ENCODE data around the gene TES.

Gene TES

GRCh38 chr7:116169060-116169459 is 41.3 kb upstream of the TES start:
- peaks cover 30% of the 10 kb centered on the region for H3K79me2 ChIP-seq (ENCODE audit: low read length)
- no peaks in the 10 kb centered on the region for H3K9me3 ChIP-seq (ENCODE audit: insufficient read depth, low read length)
- no peaks in the 10 kb centered on the region for H3K27me3 ChIP-seq (ENCODE audit: low read depth, low read length)
- H4K20me1 ChIP-seq (ENCODE audit: insufficient read depth, low read length) = no peaks in the 10 kb centered on the region
- H3K4me1 ChIP-seq (ENCODE audit: low read length) = peaks cover 73% of the 10 kb centered on the region
- no peaks in the 10 kb centered on the region for H3K36me3 ChIP-seq (replicated peaks; ENCODE audit: low read depth, low read length)
- no peak overlapping the region for H3K9ac ChIP-seq (ENCODE audit: low read length)
- H3K27ac ChIP-seq (ENCODE audit: low read length) = peak overlapping the region; percentile 13; the same call in 1 of the 2 replicates
- no peak overlapping the region for H3K4me3 ChIP-seq (ENCODE audit: low read length)
- peak overlapping the region; percentile 62 for H3K4me2 ChIP-seq (ENCODE audit: low read length)
- H2AFZ ChIP-seq (ENCODE audit: low read depth, low read length) = peak overlapping the region; percentile 60
- TF ChIP-seq CTCF (IDR thresholded peaks at IDR 0.05; ENCODE audit: low read depth, low read length) (no peak), EZH2phosphoT487 (IDR thresholded peaks at IDR 0.05; ENCODE audit: low read depth) (no peak)

- Histone ChIP-seq H3K4me3 (ENCODE audit: low read length) (no peak overlapping the region), H4K20me1 (ENCODE audit: insufficient read depth, low read length) (no peaks in the 10 kb centered on the region), H3K9me3 (ENCODE audit: insufficient read depth, low read length) (0 out of 2 replicates have a peak, but pooled peaks cover 2% of the 10 kb centered on the region), H2AFZ (ENCODE audit: low read depth, low read length) (no peak overlapping the region), H3K4me1 (ENCODE audit: low read length) (peaks cover 63% of the 10 kb centered on the region), H3K9ac (ENCODE audit: low read length) (no peak overlapping the region), H3K79me2 (ENCODE audit: low read length) (peaks cover 21% of the 10 kb centered on the region), H3K36me3 (replicated peaks; ENCODE audit: low read depth, low read length) (no peaks in the 10 kb centered on the region), H3K4me2 (ENCODE audit: low read length) (no peak overlapping the region), H3K27ac (ENCODE audit: low read length) (no peak overlapping the region), H3K27me3 (ENCODE audit: low read depth, low read length) (no peaks in the 10 kb centered on the region)
- no peak for TF ChIP-seq EZH2phosphoT487 (IDR thresholded peaks at IDR 0.05; ENCODE audit: low read depth)
- TF ChIP-seq CTCF (IDR thresholded peaks at IDR 0.05; ENCODE audit: low read depth, low read length) = no peak
Observed at GRCh38 chr7:116170180-116170579, 40.2 kb upstream of the TES start.

- H3K36me3 ChIP-seq (replicated peaks; ENCODE audit: low read depth, low read length) = no peaks in the 10 kb centered on the region
- peaks cover 20% of the 10 kb centered on the region for H3K79me2 ChIP-seq (ENCODE audit: low read length)
- H3K27ac ChIP-seq (ENCODE audit: low read length) = no peak overlapping the region
- 0 out of 2 replicates have a peak, but pooled peaks cover 6% of the 10 kb centered on the region for H3K9me3 ChIP-seq (ENCODE audit: insufficient read depth, low read length)
- H3K4me2 ChIP-seq (ENCODE audit: low read length) = no peak overlapping the region
- H2AFZ ChIP-seq (ENCODE audit: low read depth, low read length) = no peak overlapping the region
- no peak overlapping the region for H3K4me3 ChIP-seq (ENCODE audit: low read length)
- TF ChIP-seq CTCF (IDR thresholded peaks at IDR 0.05; ENCODE audit: low read depth, low read length) = no peak
- TF ChIP-seq EZH2phosphoT487 (IDR thresholded peaks at IDR 0.05; ENCODE audit: low read depth) = no peak
- H3K4me1 ChIP-seq (ENCODE audit: low read length) = peaks cover 56% of the 10 kb centered on the region
- no peaks in the 10 kb centered on the region for H4K20me1 ChIP-seq (ENCODE audit: insufficient read depth, low read length)
- H3K9ac ChIP-seq (ENCODE audit: low read length) = no peak overlapping the region
- H3K27me3 ChIP-seq (ENCODE audit: low read depth, low read length) = no peaks in the 10 kb centered on the region
Observed at GRCh38 chr7:116171094-116171493, 39.2 kb upstream of the TES start.

GRCh38 chr7:116172353-116172752 is 38.0 kb upstream of the TES start:
- Histone ChIP-seq H3K36me3 (replicated peaks; ENCODE audit: low read depth, low read length) (no peaks in the 10 kb centered on the region), H3K79me2 (ENCODE audit: low read length) (peaks cover 8% of the 10 kb centered on the region), H4K20me1 (ENCODE audit: insufficient read depth, low read length) (no peaks in the 10 kb centered on the region), H2AFZ (ENCODE audit: low read depth, low read length) (no peak overlapping the region), H3K4me3 (ENCODE audit: low read length) (no peak overlapping the region), H3K27me3 (ENCODE audit: low read depth, low read length) (no peaks in the 10 kb centered on the region), H3K4me1 (ENCODE audit: low read length) (peaks cover 43% of the 10 kb centered on the region), H3K9ac (ENCODE audit: low read length) (no peak overlapping the region), H3K4me2 (ENCODE audit: low read length) (no peak overlapping the region), H3K9me3 (ENCODE audit: insufficient read depth, low read length) (0 out of 2 replicates have a peak, but pooled peaks cover 6% of the 10 kb centered on the region), H3K27ac (ENCODE audit: low read length) (no peak overlapping the region)
- TF ChIP-seq CTCF (IDR thresholded peaks at IDR 0.05; ENCODE audit: low read depth, low read length) (no peak), EZH2phosphoT487 (IDR thresholded peaks at IDR 0.05; ENCODE audit: low read depth) (no peak)
